Tibial artery (tissue), 4 donors: ENCODE measurements around the gene FEM1A.

ENCODE experiments used
- DNase-seq, 2 donors: peaks; one replicate each; pipeline ENCODE4 v3.0.0-alpha.2; 2019
- H3K27ac ChIP-seq, 2 donors: fragments of 200-600 bp; sonication (generic) in 1 of 2; 1 replicate in 1 of 2; 2 replicates in 1 of 2; pipeline ENCODE4 v1.5.1; 2018 to 2019; ENCODE audit warnings: mild to moderate bottlenecking in 1 of 2
- H3K27me3 ChIP-seq, 2 donors: fragments of 200-600 bp; sonication (generic) in 1 of 2; one replicate each; pipeline versions ENCODE4 v1.5.1 to v1.6.0; 2016 to 2019
- H3K36me3 ChIP-seq, 3 donors: fragments of 200-600 bp; sonication (generic) in 2 of 3; one replicate each; pipeline ENCODE4 v1.5.1; 2016 to 2019; ENCODE audit warnings: mild to moderate bottlenecking in 2 of 3
- H3K4me1 ChIP-seq, 4 donors: fragments of 200-600 bp; sonication (generic) in 2 of 4; 1 replicate in 3 of 4; 2 replicates in 1 of 4; pipeline ENCODE4 v1.5.1; 2016 to 2019
- H3K4me3 ChIP-seq, 2 donors: fragments of 200-600 bp; sonication (generic) in 1 of 2; 1 replicate in 1 of 2; 2 replicates in 1 of 2; pipeline ENCODE4 v1.5.1; 2018 to 2019; ENCODE audit warnings: mild to moderate bottlenecking in 2 of 2
- H3K9me3 ChIP-seq, 3 donors: fragments of 200-600 bp; sonication (generic) in 1 of 3; one replicate each; pipeline ENCODE4 v1.5.1; 2016 to 2019
- intact Hi-C: fragments of 100-400 bp; cut with DNase I; formaldehyde crosslinking; loops from one replicate; pipeline ENCODE4 v1.15.0; 2023; ENCODE audit warnings: low total_unique reads
- TF ChIP-seq, protein P1 (sequence below), 2 experiments: fragments of 200-600 bp in 1 of 2; fragments of 450-650 bp in 1 of 2; IDR thresholded peaks; one replicate each; pipeline ENCODE4 v1.5.1; 2017 to 2019; ENCODE audit warnings: antibody characterized with exemption in 2 of 2, mild to moderate bottlenecking in 1 of 2, moderate library complexity in 1 of 2

Gene FEM1A

GRCh38 chr19:4847190-4847973 is 55.8 kb downstream of the FEM1A start:
- H3K36me3 ChIP-seq = peaks cover 27 to 97% (median 72%) of the 10 kb centered on the region in 3 donors
- no peaks in the 10 kb centered on the region for H3K9me3 ChIP-seq
- H3K4me3 ChIP-seq = no peak overlapping the region
- H3K4me1 ChIP-seq = no peaks in the 10 kb centered on the region
- intact Hi-C loops = no loop called here
- no peak for DNase-seq
- H3K27me3 ChIP-seq = no peaks in the 10 kb centered on the region
- H3K27ac ChIP-seq = no peak overlapping the region
- TF ChIP-seq, protein P1, sequence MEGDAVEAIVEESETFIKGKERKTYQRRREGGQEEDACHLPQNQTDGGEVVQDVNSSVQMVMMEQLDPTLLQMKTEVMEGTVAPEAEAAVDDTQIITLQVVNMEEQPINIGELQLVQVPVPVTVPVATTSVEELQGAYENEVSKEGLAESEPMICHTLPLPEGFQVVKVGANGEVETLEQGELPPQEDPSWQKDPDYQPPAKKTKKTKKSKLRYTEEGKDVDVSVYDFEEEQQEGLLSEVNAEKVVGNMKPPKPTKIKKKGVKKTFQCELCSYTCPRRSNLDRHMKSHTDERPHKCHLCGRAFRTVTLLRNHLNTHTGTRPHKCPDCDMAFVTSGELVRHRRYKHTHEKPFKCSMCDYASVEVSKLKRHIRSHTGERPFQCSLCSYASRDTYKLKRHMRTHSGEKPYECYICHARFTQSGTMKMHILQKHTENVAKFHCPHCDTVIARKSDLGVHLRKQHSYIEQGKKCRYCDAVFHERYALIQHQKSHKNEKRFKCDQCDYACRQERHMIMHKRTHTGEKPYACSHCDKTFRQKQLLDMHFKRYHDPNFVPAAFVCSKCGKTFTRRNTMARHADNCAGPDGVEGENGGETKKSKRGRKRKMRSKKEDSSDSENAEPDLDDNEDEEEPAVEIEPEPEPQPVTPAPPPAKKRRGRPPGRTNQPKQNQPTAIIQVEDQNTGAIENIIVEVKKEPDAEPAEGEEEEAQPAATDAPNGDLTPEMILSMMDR (IDR thresholded peaks at IDR 0.05) = no peak

DNA sequence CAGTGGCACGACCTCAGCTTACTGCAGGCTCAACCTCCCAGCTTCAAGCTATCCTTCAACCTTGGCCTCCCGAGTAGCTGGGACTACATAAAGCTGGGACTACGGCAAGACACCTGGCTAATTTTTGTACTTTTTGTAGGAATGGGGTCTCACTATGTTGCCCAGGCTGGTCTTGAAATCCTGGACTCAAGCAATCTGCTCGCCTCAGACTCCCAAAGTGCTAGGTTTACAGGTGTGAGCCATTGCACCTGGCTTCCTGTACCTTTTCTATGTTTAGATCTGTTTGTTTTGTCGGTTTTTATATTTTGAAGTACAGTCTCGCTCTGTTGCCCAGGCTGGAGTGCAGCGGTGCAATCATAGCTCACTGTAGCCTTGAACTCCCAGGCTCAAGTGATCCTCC is 57.5 kb downstream of the FEM1A start:
- Histone ChIP-seq H3K4me3 (no peak overlapping the region), H3K27me3 (no peaks in the 10 kb centered on the region), H3K4me1 (no peaks in the 10 kb centered on the region), H3K27ac (no peak overlapping the region), H3K9me3 (no peaks in the 10 kb centered on the region), H3K36me3 (peaks cover 21 to 95% (median 60%) of the 10 kb centered on the region in 3 donors)
- intact Hi-C loops = no loop called here
- DNase-seq = no peak
- TF ChIP-seq, protein P1 (IDR thresholded peaks at IDR 0.05) = no peak
